GM12872 (cell line): ENCODE results near the gene CWC22.

Source experiments
- CTCF ChIP-seq: IDR thresholded peaks from 3 replicates; pipeline ENCODE4 v1.5.1; 2011; ENCODE audit warnings: low read depth, mild to moderate bottlenecking, low read length, moderate library complexity; ENCODE audit not compliant: insufficient read depth

The CWC22 gene

GRCh38 chr2:180038997-180039396 is 31.9 kb upstream of the CWC22 start:
- no peak for TF ChIP-seq CTCF

GRCh38 chr2:180033993-180034894 is 27.1 kb upstream of the CWC22 start:
- TF ChIP-seq CTCF = no peak

- TF ChIP-seq CTCF = no peak
Measured at GRCh38 chr2:180029575-180029974, 22.5 kb upstream of the CWC22 start.

GRCh38 chr2:180021850-180022249 is 14.8 kb upstream of the CWC22 start:
- no peak for TF ChIP-seq CTCF

GRCh38 chr2:180017784-180018183 is 10.7 kb upstream of the CWC22 start:
- no peak for TF ChIP-seq CTCF

GRCh38 chr2:180016937-180017336 is 9.8 kb upstream of the CWC22 start:
- no peak for TF ChIP-seq CTCF

GRCh38 chr2:180015951-180016709 is 9.0 kb upstream of the CWC22 start:
- no peak for TF ChIP-seq CTCF
